ENCODE measurements around the gene NBPF1. TPM values are rescaled to one million over a fixed set of nuclear protein-coding genes. Genes with fewer than 3 reads are reported as not detected.
"Not testable (repeated sequence)": the region's sequence is repeated elsewhere in the genome, so short reads cannot be mapped to it uniquely, and the experiment has no call there.

Gene NBPF1
- total RNA-seq, 1 experiment from 2014 or later: 45.4 TPM

DNA sequence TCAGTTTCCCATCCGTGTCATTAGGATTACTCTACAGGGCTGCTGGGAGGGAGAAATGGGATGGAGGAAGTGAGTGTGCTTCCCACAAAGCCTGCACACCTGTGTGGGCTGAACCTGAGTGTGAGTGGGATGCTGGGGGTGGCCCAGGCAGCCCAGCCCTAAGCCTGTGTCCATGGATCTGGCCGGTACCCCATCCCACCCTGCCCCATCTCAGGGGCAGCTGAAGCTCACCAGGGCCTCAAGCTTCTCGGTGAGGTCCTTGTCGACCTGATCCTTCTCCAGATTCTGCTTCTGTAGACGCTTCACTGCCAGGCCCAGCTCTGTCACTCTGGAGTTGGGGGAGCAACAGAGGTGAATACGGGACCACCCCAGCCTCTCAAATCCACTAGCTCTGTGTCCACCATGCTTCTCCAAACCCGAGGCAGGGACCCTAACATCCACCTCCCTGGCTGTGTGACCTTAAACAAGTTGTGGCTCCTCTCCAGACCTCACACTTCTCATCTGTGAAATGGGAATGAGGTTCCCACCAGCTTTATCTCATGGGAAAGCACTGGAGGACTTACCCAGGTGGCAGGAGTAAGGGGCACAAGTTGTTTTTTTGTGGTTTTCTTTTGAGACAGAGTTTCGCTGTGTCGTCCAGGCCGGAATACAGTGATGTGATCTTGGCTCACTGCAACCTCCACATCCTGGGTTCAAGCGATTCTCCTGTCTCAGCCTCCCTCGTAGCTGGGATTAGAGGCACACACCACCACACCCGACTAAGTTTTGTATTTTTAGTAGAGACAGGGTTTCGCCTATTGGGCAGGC lies 18.9 kb upstream of the NBPF1 start:
- H3K4me2 ChIP-seq; H3F3A ChIP-seq (ENCODE audit: insufficient read depth, low read depth); H2AFZ ChIP-seq; H3K4me3 ChIP-seq; H3K9me3 ChIP-seq (ENCODE audit: insufficient read depth, low read depth); intact Hi-C loops (cut with micrococcal nuclease; ENCODE audit: unreplicated experiment); H3K27ac ChIP-seq; H3K27me3 ChIP-seq (ENCODE audit: insufficient read depth, low read depth); H3K4me1 ChIP-seq (replicated peaks; ENCODE audit: insufficient read depth); H4K20me1 ChIP-seq (ENCODE audit: insufficient read depth); H3K79me2 ChIP-seq (ENCODE audit: low read depth); BruUV-seq (replicated peaks); CTCF ChIA-PET; POLR2A ChIA-PET (ENCODE audit: unreplicated experiment); H3K36me3 ChIP-seq (ENCODE audit: low read depth); H3K9me2 ChIP-seq (ENCODE audit: insufficient read depth): not testable (repeated sequence)
- peak in 1 of 2 experiments; percentile 31 for DNase-seq

DNA sequence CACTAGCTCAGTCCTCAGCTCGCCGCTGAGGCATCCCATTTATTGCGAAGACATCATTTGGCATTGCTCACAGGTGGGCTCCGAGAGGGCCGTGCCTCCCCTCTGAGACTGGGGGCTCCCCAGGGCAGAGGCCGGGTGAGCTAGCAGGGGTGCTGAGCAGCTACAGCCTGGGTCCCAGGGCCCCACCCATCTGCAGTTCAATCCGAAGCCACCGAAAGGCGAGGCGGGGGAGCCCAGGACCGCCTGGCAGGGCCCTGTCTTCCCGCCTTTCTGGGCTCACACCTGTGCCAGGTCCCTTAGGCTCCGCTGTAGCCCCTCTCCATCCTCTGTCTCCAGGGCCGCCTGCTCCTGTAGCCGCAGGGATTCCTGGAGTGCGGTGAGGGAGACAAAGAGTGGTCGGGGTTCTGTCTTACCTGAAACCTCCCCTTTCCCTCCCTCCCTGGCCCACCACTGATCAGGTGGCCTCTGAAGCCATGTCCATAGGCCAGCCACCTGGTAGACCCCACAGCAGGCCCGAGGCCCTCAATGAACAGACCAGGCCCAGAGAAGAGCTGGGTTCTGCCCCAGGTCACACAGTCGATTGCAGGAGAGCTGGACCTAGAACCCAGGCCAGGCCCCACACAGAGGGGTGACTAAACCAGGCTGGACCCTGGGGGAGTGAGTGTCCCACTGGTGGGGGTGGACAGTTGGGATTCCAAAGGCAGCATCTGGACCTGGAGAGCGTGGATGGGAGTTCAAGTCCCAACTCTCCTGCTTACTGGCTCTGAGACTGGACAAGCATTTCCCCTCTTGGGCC lies 18.1 kb upstream of the NBPF1 start:
- ChIA-PET CTCF (no interaction called here), POLR2A (ENCODE audit: unreplicated experiment) (interaction anchor here (0.7 kb wide), 1 partner anchor 968 kb away, joined by 3 read pairs; no protein-coding TSS in a partner anchor)
- H4K20me1 ChIP-seq (ENCODE audit: insufficient read depth): 0 out of 2 replicates have a peak, but pooled peaks cover 2% of the 10 kb centered on the region

DNA sequence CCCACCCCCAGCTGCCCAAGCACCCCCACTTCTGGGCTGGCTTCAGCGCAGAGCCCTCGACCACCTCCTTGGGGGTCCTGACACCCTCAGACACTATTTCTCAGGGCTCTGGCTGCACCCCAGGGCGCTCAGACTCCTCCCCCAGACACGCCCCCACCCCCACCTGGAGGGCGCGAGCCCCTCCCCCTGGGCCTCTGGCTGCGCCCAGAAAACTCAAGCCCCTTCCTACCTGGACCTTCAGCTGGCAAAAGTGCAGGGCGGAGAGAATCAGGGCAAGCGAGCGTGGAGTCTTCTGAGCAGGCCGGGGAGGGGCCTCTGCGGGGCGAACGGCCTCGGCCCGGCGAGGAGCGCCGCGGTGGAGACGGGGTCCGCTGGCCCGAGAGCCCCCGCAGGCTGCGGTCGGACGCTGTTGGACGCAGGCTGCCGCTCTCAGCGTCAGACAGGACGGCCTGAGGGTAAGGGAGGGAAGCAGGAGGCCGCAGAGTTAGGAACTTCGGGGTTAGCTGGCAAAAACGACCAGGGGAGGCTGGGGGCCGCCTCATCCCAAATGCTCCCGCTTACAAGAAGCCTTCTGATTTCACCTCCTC lies 17.4 kb upstream of the NBPF1 start:
- CTCF ChIA-PET: no interaction called here
- intact Hi-C loops (cut with micrococcal nuclease; ENCODE audit: unreplicated experiment): no loop called here
- POLR2A ChIA-PET (ENCODE audit: unreplicated experiment): interaction anchor here (0.7 kb wide), 1 partner anchor 969 kb away, joined by 3 read pairs; no protein-coding TSS in a partner anchor
- no peaks in the 10 kb centered on the region for H3K9me2 ChIP-seq (ENCODE audit: insufficient read depth)
- H3K27me3 ChIP-seq (ENCODE audit: insufficient read depth, low read depth): no peaks in the 10 kb centered on the region
- peak in 1 of 2 experiments; percentile 23 for DNase-seq
- H3K27ac ChIP-seq: no peak overlapping the region
- no peaks in the 10 kb centered on the region for H3K9me3 ChIP-seq (ENCODE audit: insufficient read depth, low read depth)
- H3K36me3 ChIP-seq (ENCODE audit: low read depth): peaks cover 10% of the 10 kb centered on the region; the same call in 1 of the 2 replicates
- H3K79me2 ChIP-seq (ENCODE audit: low read depth): no peaks in the 10 kb centered on the region
- 0 out of 2 replicates have a peak, but pooled peaks cover 2% of the 10 kb centered on the region for H4K20me1 ChIP-seq (ENCODE audit: insufficient read depth)
- no peak overlapping the region for H3K4me2 ChIP-seq
- H2AFZ ChIP-seq: no peak overlapping the region
- H3F3A ChIP-seq (ENCODE audit: insufficient read depth, low read depth): no peaks in the 10 kb centered on the region
- H3K4me3 ChIP-seq: no peak overlapping the region
- TF ChIP-seq, protein P1, sequence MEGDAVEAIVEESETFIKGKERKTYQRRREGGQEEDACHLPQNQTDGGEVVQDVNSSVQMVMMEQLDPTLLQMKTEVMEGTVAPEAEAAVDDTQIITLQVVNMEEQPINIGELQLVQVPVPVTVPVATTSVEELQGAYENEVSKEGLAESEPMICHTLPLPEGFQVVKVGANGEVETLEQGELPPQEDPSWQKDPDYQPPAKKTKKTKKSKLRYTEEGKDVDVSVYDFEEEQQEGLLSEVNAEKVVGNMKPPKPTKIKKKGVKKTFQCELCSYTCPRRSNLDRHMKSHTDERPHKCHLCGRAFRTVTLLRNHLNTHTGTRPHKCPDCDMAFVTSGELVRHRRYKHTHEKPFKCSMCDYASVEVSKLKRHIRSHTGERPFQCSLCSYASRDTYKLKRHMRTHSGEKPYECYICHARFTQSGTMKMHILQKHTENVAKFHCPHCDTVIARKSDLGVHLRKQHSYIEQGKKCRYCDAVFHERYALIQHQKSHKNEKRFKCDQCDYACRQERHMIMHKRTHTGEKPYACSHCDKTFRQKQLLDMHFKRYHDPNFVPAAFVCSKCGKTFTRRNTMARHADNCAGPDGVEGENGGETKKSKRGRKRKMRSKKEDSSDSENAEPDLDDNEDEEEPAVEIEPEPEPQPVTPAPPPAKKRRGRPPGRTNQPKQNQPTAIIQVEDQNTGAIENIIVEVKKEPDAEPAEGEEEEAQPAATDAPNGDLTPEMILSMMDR (conservative IDR thresholded peaks at IDR 0.05): no peak
- no peak for TF ChIP-seq EZH2 (IDR thresholded peaks at IDR 0.05; ENCODE audit: low read depth)
- BruUV-seq (replicated peaks): no TSS peak
- no peaks in the 10 kb centered on the region for H3K4me1 ChIP-seq (replicated peaks; ENCODE audit: insufficient read depth)

More for the DNA sequence above, 18.1 kb upstream of the NBPF1 start:
- Histone ChIP-seq H3K9me3 (ENCODE audit: insufficient read depth, low read depth) (no peaks in the 10 kb centered on the region), H3K36me3 (ENCODE audit: low read depth) (peaks cover 10% of the 10 kb centered on the region; the same call in 1 of the 2 replicates), H3K4me2 (no peak overlapping the region), H3K9me2 (ENCODE audit: insufficient read depth) (no peaks in the 10 kb centered on the region), H3K79me2 (ENCODE audit: low read depth) (no peaks in the 10 kb centered on the region), H3K27ac (no peak overlapping the region), H3K4me1 (replicated peaks; ENCODE audit: insufficient read depth) (no peaks in the 10 kb centered on the region), H2AFZ (no peak overlapping the region), H3K27me3 (ENCODE audit: insufficient read depth, low read depth) (no peaks in the 10 kb centered on the region), H3F3A (ENCODE audit: insufficient read depth, low read depth) (no peaks in the 10 kb centered on the region), H3K4me3 (no peak overlapping the region)
- no peak for DNase-seq
- intact Hi-C loops (cut with micrococcal nuclease; ENCODE audit: unreplicated experiment): no loop called here
- BruUV-seq (replicated peaks): no TSS peak
- TF ChIP-seq, protein P1 (conservative IDR thresholded peaks at IDR 0.05): no peak
- no peak for TF ChIP-seq EZH2 (IDR thresholded peaks at IDR 0.05; ENCODE audit: low read depth)

DNA sequence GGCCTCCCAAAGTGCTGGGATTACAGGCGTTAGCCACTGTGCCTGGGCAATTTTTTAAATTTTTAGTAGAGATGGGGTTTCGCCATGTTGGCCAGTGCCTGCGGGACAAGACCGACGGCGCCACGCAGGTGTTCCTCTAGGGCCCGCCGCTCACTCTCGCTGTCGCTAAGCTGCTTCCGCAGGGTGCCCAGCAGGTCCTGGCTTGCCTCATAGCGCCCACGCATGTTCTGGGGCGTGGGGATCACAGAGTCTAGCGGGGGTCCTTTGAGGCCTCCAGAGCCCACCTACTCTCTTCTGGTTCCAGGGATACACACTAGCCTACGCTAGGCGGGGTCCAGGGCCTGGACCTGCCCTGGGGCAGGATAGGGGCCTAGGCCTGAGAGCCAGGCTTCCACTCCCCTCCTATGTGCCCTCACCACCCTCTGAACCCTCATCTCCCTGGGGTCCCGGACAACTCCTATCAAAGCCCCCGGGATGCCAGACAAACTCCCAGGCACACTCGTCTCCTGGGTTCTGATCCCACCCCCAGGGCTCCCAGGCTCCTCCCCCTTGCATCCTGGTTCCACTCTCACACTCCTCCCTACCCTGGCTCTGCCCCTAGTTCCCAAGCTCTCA lies 16.7 kb upstream of the NBPF1 start:
- POLR2A ChIA-PET (ENCODE audit: unreplicated experiment): interaction anchor here (0.7 kb wide), 1 partner anchor 76 kb away, joined by 5 read pairs; no protein-coding TSS in a partner anchor
- H3K4me3 ChIP-seq; H3K4me1 ChIP-seq (replicated peaks; ENCODE audit: insufficient read depth); intact Hi-C loops (cut with micrococcal nuclease; ENCODE audit: unreplicated experiment); H3K79me2 ChIP-seq (ENCODE audit: low read depth); H3K27ac ChIP-seq; H3K4me2 ChIP-seq; H3K27me3 ChIP-seq (ENCODE audit: insufficient read depth, low read depth); H3K36me3 ChIP-seq (ENCODE audit: low read depth); CTCF ChIA-PET; BruUV-seq (replicated peaks); H3F3A ChIP-seq (ENCODE audit: insufficient read depth, low read depth); H2AFZ ChIP-seq; H3K9me3 ChIP-seq (ENCODE audit: insufficient read depth, low read depth); H3K9me2 ChIP-seq (ENCODE audit: insufficient read depth); H4K20me1 ChIP-seq (ENCODE audit: insufficient read depth): not testable (repeated sequence)
- peak in 1 of 2 experiments; percentile 18 for DNase-seq

Data from PC-9 (cell line).